ENCODE results near the gene SCPEP1. TPM values are rescaled to one million over a fixed set of nuclear protein-coding genes. Genes with fewer than 3 reads are reported as not detected.

Gene SCPEP1
- total RNA-seq, 1 experiment from 2014 or later, result 19.4 TPM

DNA sequence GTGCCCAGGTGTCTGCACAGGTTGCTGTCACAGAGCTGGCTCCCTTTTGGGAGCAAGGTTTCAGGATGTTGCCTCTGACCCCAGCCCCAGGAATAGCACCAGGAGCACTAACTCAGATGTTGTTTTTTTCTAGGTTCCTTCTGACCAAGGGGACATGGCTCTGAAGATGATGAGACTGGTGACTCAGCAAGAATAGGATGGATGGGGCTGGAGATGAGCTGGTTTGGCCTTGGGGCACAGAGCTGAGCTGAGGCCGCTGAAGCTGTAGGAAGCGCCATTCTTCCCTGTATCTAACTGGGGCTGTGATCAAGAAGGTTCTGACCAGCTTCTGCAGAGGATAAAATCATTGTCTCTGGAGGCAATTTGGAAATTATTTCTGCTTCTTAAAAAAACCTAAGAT, 28.1 kb downstream of the SCPEP1 start:
- H3K27ac ChIP-seq, result no peak overlapping the region
- intact Hi-C loops (cut with micrococcal nuclease; ENCODE audit: unreplicated experiment), result no loop called here
- no peaks in the 10 kb centered on the region for H3K27me3 ChIP-seq (ENCODE audit: insufficient read depth, low read depth)
- ChIA-PET CTCF (interaction anchor here (1.3 kb wide), 1 partner anchor 186 kb away, joined by 3 read pairs; no protein-coding TSS in a partner anchor), POLR2A (ENCODE audit: unreplicated experiment) (no interaction called here)
- no peak overlapping the region for H3K4me3 ChIP-seq
- H4K20me1 ChIP-seq (ENCODE audit: insufficient read depth), result no peaks in the 10 kb centered on the region
- H3K4me1 ChIP-seq (replicated peaks; ENCODE audit: insufficient read depth), result no peaks in the 10 kb centered on the region
- H3K9me2 ChIP-seq (ENCODE audit: insufficient read depth), result no peaks in the 10 kb centered on the region
- H3K36me3 ChIP-seq (ENCODE audit: low read depth), result no peaks in the 10 kb centered on the region
- H3K9me3 ChIP-seq (ENCODE audit: insufficient read depth, low read depth), result no peaks in the 10 kb centered on the region
- TF ChIP-seq, protein P1, sequence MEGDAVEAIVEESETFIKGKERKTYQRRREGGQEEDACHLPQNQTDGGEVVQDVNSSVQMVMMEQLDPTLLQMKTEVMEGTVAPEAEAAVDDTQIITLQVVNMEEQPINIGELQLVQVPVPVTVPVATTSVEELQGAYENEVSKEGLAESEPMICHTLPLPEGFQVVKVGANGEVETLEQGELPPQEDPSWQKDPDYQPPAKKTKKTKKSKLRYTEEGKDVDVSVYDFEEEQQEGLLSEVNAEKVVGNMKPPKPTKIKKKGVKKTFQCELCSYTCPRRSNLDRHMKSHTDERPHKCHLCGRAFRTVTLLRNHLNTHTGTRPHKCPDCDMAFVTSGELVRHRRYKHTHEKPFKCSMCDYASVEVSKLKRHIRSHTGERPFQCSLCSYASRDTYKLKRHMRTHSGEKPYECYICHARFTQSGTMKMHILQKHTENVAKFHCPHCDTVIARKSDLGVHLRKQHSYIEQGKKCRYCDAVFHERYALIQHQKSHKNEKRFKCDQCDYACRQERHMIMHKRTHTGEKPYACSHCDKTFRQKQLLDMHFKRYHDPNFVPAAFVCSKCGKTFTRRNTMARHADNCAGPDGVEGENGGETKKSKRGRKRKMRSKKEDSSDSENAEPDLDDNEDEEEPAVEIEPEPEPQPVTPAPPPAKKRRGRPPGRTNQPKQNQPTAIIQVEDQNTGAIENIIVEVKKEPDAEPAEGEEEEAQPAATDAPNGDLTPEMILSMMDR (conservative IDR thresholded peaks at IDR 0.05), result no peak
- BruUV-seq (replicated peaks), result no TSS peak
- H3K79me2 ChIP-seq (ENCODE audit: low read depth), result no peaks in the 10 kb centered on the region
- H2AFZ ChIP-seq, result no peak overlapping the region
- no peak for DNase-seq
- H3K4me2 ChIP-seq, result no peak overlapping the region
- no peaks in the 10 kb centered on the region; the same call in 1 of the 2 replicates for H3F3A ChIP-seq (ENCODE audit: insufficient read depth, low read depth)

DNA sequence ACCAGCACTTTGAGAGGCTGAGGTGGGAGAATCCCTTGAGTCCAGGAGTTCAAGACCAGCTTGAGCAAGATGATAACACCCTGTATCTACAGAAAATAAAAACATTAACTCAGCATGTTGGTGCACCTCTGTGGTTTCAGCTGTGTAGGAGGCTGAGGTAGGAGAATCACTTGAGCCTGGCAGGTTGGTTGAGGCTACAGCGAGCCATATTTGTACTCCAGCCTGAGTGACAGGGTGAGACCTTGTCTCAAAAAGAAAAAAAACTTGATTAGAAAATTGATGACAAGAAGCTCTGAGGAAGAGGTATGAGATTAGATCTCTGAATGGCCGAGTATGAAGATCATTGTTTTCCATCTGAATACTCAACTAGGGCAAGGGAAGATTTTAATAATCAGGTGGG, 31.0 kb downstream of the SCPEP1 start:
- Histone ChIP-seq H3K36me3 (ENCODE audit: low read depth) (no peaks in the 10 kb centered on the region), H3K9me3 (ENCODE audit: insufficient read depth, low read depth) (no peaks in the 10 kb centered on the region), H3K4me3 (no peak overlapping the region), H3K27me3 (ENCODE audit: insufficient read depth, low read depth) (no peaks in the 10 kb centered on the region), H3K27ac (no peak overlapping the region), H3K9me2 (ENCODE audit: insufficient read depth) (no peaks in the 10 kb centered on the region), H2AFZ (no peak overlapping the region), H4K20me1 (ENCODE audit: insufficient read depth) (no peaks in the 10 kb centered on the region), H3F3A (ENCODE audit: insufficient read depth, low read depth) (no peaks in the 10 kb centered on the region; the same call in 1 of the 2 replicates), H3K4me1 (replicated peaks; ENCODE audit: insufficient read depth) (no peaks in the 10 kb centered on the region), H3K4me2 (no peak overlapping the region), H3K79me2 (ENCODE audit: low read depth) (no peaks in the 10 kb centered on the region)
- ChIA-PET CTCF (interaction anchor here (0.6 kb wide), 1 partner anchor 992 kb away, joined by 3 read pairs; no protein-coding TSS in a partner anchor), POLR2A (ENCODE audit: unreplicated experiment) (no interaction called here)
- intact Hi-C loops (cut with micrococcal nuclease; ENCODE audit: unreplicated experiment), result no loop called here
- no peak for DNase-seq
- TF ChIP-seq, protein P1 (conservative IDR thresholded peaks at IDR 0.05), result no peak
- TF ChIP-seq EZH2 (IDR thresholded peaks at IDR 0.05; ENCODE audit: low read depth), result no peak
- BruUV-seq (replicated peaks), result no TSS peak

GRCh38 chr17:57009737-57010445, 32.0 kb downstream of the SCPEP1 start:
- no peaks in the 10 kb centered on the region for H3K27me3 ChIP-seq (ENCODE audit: insufficient read depth, low read depth)
- no peak overlapping the region; the same call in 1 of the 2 replicates for H3K4me2 ChIP-seq
- ChIA-PET POLR2A (ENCODE audit: unreplicated experiment) (interaction anchor here (0.6 kb wide), 1 partner anchor 548 kb away, joined by 3 read pairs; no protein-coding TSS in a partner anchor), CTCF (interaction anchor here (1.2 kb wide), 1 partner anchor 75 kb away, joined by 3 read pairs; the partner anchor contains the start of gene AKAP1)
- no peaks in the 10 kb centered on the region for H3K9me2 ChIP-seq (ENCODE audit: insufficient read depth)
- no peaks in the 10 kb centered on the region for H3K36me3 ChIP-seq (ENCODE audit: low read depth)
- DNase-seq, result peak; percentile 28 to 45
- no peaks in the 10 kb centered on the region for H4K20me1 ChIP-seq (ENCODE audit: insufficient read depth)
- no peaks in the 10 kb centered on the region; the same call in 1 of the 2 replicates for H3F3A ChIP-seq (ENCODE audit: insufficient read depth, low read depth)
- intact Hi-C loops (cut with micrococcal nuclease; ENCODE audit: unreplicated experiment), result no loop called here
- no peaks in the 10 kb centered on the region for H3K9me3 ChIP-seq (ENCODE audit: insufficient read depth, low read depth)
- no peak overlapping the region for H3K27ac ChIP-seq
- no peaks in the 10 kb centered on the region for H3K4me1 ChIP-seq (replicated peaks; ENCODE audit: insufficient read depth)
- H2AFZ ChIP-seq, result 0 out of 2 replicates have a peak overlapping the region, but pooled peaks have one; percentile 7
- H3K79me2 ChIP-seq (ENCODE audit: low read depth), result no peaks in the 10 kb centered on the region
- no TSS peak for BruUV-seq (replicated peaks)
- TF ChIP-seq EZH2 (IDR thresholded peaks at IDR 0.05; ENCODE audit: low read depth), result no peak
- TF ChIP-seq, protein P1 (conservative IDR thresholded peaks at IDR 0.05), result peak; percentile 85
- no peak overlapping the region for H3K4me3 ChIP-seq

Data from PC-9 (cell line).